H9 (cell line): ENCODE results near the gene EHBP1. TPM values are rescaled to one million over a fixed set of nuclear protein-coding genes. Genes with fewer than 3 reads are reported as not detected.
A peak's percentile ranks its signal among the peaks of the same experiment; 100 is the strongest.

Experiments used
- DNase-seq: peaks from one replicate; pipeline ENCODE4 v3.0.0-alpha.2; 2017
- H2AFZ ChIP-seq: one replicate; pipeline ENCODE4 v1.6.1; 2013; ENCODE audit warnings: mild to moderate bottlenecking, low read length, control low read depth, moderate library complexity
- H2AK5ac ChIP-seq: 2 replicates; pipeline ENCODE4 v1.6.1; 2013; ENCODE audit warnings: low read length, control low read depth, mixed read lengths; ENCODE audit not compliant: insufficient read length
- H2BK120ac ChIP-seq: one replicate; pipeline ENCODE4 v1.6.1; 2013; ENCODE audit warnings: low read depth, mild to moderate bottlenecking, low read length, control low read depth, inconsistent platforms; ENCODE audit not compliant: poor library complexity, severe bottlenecking
- H2BK12ac ChIP-seq: 2 replicates; pipeline ENCODE4 v1.6.1; 2013; ENCODE audit warnings: low read length, control low read depth, mixed read lengths, low read depth; ENCODE audit not compliant: insufficient read length
- H2BK15ac ChIP-seq: 2 replicates; pipeline ENCODE4 v1.6.1; 2013; ENCODE audit warnings: low read depth, low read length, control low read depth
- H2BK20ac ChIP-seq: one replicate; pipeline ENCODE4 v1.6.1; 2013; ENCODE audit warnings: low read depth, mild to moderate bottlenecking, low read length, control low read depth, inconsistent platforms; ENCODE audit not compliant: poor library complexity, severe bottlenecking
- H2BK5ac ChIP-seq: 2 replicates; pipeline ENCODE4 v1.6.1; 2013; ENCODE audit warnings: low read length, control low read depth, mixed read lengths; ENCODE audit not compliant: insufficient read length
- H3K14ac ChIP-seq: 2 replicates; pipeline ENCODE4 v1.6.1; 2013; ENCODE audit warnings: low read length, control low read depth; ENCODE audit not compliant: insufficient read depth
- H3K18ac ChIP-seq: 2 replicates; pipeline ENCODE4 v1.6.1; 2013; ENCODE audit warnings: low read depth, mild to moderate bottlenecking, mixed read lengths, low read length, control low read depth; ENCODE audit not compliant: insufficient read length
- H3K23ac ChIP-seq: 2 replicates; pipeline ENCODE4 v1.6.1; 2013; ENCODE audit warnings: low read length, control low read depth, mixed read lengths, low read depth; ENCODE audit not compliant: insufficient read length
- H3K23me2 ChIP-seq: 2 replicates; pipeline ENCODE4 v1.6.1; 2013; ENCODE audit warnings: low read depth, mild to moderate bottlenecking, mixed read lengths, low read length, control low read depth; ENCODE audit not compliant: insufficient read length, poor library complexity, severe bottlenecking
- H3K27ac ChIP-seq: 2 replicates; pipeline ENCODE4 v1.5.1; 2013; ENCODE audit warnings: low read length, control low read depth, mixed read lengths, low read depth; ENCODE audit not compliant: insufficient read length
- H3K27me3 ChIP-seq: 2 replicates; pipeline ENCODE4 v1.6.1; 2013; ENCODE audit warnings: low read length, control low read depth, inconsistent platforms; ENCODE audit not compliant: insufficient read depth
- H3K4ac ChIP-seq: 2 replicates; pipeline ENCODE4 v1.6.1; 2013; ENCODE audit warnings: low read depth, mild to moderate bottlenecking, control low read depth, inconsistent platforms, low read length, moderate library complexity
- H3K4me1 ChIP-seq: 2 replicates; pipeline ENCODE4 v1.6.1; 2013; ENCODE audit warnings: low read length, control low read depth, inconsistent platforms; ENCODE audit not compliant: insufficient read depth
- H3K4me2 ChIP-seq: 2 replicates; pipeline ENCODE4 v1.6.1; 2013; ENCODE audit warnings: low read length, control low read depth, mixed read lengths; ENCODE audit not compliant: insufficient read length, insufficient read depth
- H3K56ac ChIP-seq: 2 replicates; pipeline ENCODE4 v1.6.1; 2013; ENCODE audit warnings: low read depth, mild to moderate bottlenecking, mixed read lengths, low read length, control low read depth; ENCODE audit not compliant: insufficient read length
- H3K79me1 ChIP-seq: 2 replicates; pipeline ENCODE4 v1.6.1; 2013; ENCODE audit warnings: low read depth, mild to moderate bottlenecking, moderate library complexity, low read length, control low read depth, inconsistent platforms; ENCODE audit not compliant: insufficient read depth, poor library complexity, severe bottlenecking
- H3K79me2 ChIP-seq: 2 replicates; pipeline ENCODE4 v1.6.1; 2013; ENCODE audit warnings: low read length, control low read depth, inconsistent platforms; ENCODE audit not compliant: insufficient read depth
- H3K9ac ChIP-seq: 2 replicates; pipeline ENCODE4 v1.6.1; 2013; ENCODE audit warnings: low read length, control low read depth, mixed read lengths; ENCODE audit not compliant: insufficient read length; ENCODE audit errors: extremely low read depth
- H3K9me3 ChIP-seq: one replicate; pipeline ENCODE4 v1.6.1; 2013; ENCODE audit warnings: low read depth, low read length, inconsistent platforms; ENCODE audit not compliant: control insufficient read depth
- H3T11ph ChIP-seq: one replicate; pipeline ENCODE4 v1.6.1; 2013; ENCODE audit warnings: mild to moderate bottlenecking, low read length, control low read depth, inconsistent platforms
- H4K20me1 ChIP-seq: one replicate; pipeline ENCODE4 v1.6.1; 2013; ENCODE audit not compliant: control insufficient read depth, insufficient read length, insufficient read depth
- H4K5ac ChIP-seq: 2 replicates; pipeline ENCODE4 v1.6.1; 2013; ENCODE audit warnings: low read depth, mild to moderate bottlenecking, mixed read lengths, low read length, control low read depth; ENCODE audit not compliant: insufficient read length
- H4K8ac ChIP-seq: replicated peaks from 2 replicates; pipeline ENCODE4 v1.6.1; 2013; ENCODE audit warnings: low read length, control low read depth, mixed read lengths, low read depth; ENCODE audit not compliant: insufficient read length
- H4K91ac ChIP-seq: 2 replicates; pipeline ENCODE4 v1.6.1; 2013; ENCODE audit warnings: low read depth, mild to moderate bottlenecking, moderate library complexity, mixed read lengths, low read length, control low read depth; ENCODE audit not compliant: insufficient read length
- H3K27ac Mint-ChIP-seq, 3 experiments: 2 replicates in 2 of 3; 3 replicates in 1 of 3; pipeline ENCODE4 v1.8.0; 2020 to 2021; ENCODE audit warnings: mixed read lengths in 3 of 3, mild to moderate bottlenecking in 1 of 3, moderate library complexity in 1 of 3
- H3K27me3 Mint-ChIP-seq: 2 replicates; pipeline ENCODE4 v1.8.0; 2021; ENCODE audit warnings: low read depth, mild to moderate bottlenecking, moderate library complexity, mixed read lengths
- H3K36me3 Mint-ChIP-seq, 3 experiments: 2 replicates in 2 of 3; 3 replicates in 1 of 3; pipeline ENCODE4 v1.8.0; 2020 to 2021; ENCODE audit warnings: low read depth in 3 of 3, mixed read lengths in 3 of 3; ENCODE audit not compliant: insufficient read depth in 1 of 3
- H3K4me1 Mint-ChIP-seq, 2 experiments: 2 replicates each; pipeline ENCODE4 v1.8.0; 2020; ENCODE audit warnings: mixed read lengths in 2 of 2
- H3K4me3 Mint-ChIP-seq, 2 experiments: 2 replicates in 1 of 2; 3 replicates in 1 of 2; pipeline ENCODE4 v1.8.0; 2020 to 2021; ENCODE audit warnings: mild to moderate bottlenecking in 2 of 2, mixed read lengths in 2 of 2, moderate library complexity in 1 of 2
- H3K9me3 Mint-ChIP-seq, 2 experiments: 2 replicates in 1 of 2; 3 replicates in 1 of 2; pipeline ENCODE4 v1.8.0; 2020; ENCODE audit warnings: mild to moderate bottlenecking in 2 of 2, mixed read lengths in 2 of 2, moderate library complexity in 1 of 2
- WGBS: extraction: QIAGEN DNeasy Blood & Tissue Kit; methylation state at CpG from one replicate; pipeline ENCODE4 v1.1.7; 2013; ENCODE audit warnings: missing lambda C conversion rate, low lambda C conversion rate, mixed read lengths; ENCODE audit not compliant: insufficient read length; ENCODE audit errors: extremely low coverage; 5-methylcytosine and 5-hydroxymethylcytosine counted together
- total RNA-seq: library from RNA; stranded (reverse); gene quantifications from 2 replicates; pipeline ENCODE4 v1.2.1, GENCODE V29; 2021
- TF ChIP-seq, protein P1 (sequence below): fragments of 200-600 bp; sonication (generic); conservative IDR thresholded peaks from 3 replicates; pipeline ENCODE4 v1.8.0; 2021; ENCODE audit warnings: antibody characterized with exemption, mild to moderate bottlenecking

Gene EHBP1
- total RNA-seq, 1 experiment from 2014 or later = 35.6 TPM

DNA sequence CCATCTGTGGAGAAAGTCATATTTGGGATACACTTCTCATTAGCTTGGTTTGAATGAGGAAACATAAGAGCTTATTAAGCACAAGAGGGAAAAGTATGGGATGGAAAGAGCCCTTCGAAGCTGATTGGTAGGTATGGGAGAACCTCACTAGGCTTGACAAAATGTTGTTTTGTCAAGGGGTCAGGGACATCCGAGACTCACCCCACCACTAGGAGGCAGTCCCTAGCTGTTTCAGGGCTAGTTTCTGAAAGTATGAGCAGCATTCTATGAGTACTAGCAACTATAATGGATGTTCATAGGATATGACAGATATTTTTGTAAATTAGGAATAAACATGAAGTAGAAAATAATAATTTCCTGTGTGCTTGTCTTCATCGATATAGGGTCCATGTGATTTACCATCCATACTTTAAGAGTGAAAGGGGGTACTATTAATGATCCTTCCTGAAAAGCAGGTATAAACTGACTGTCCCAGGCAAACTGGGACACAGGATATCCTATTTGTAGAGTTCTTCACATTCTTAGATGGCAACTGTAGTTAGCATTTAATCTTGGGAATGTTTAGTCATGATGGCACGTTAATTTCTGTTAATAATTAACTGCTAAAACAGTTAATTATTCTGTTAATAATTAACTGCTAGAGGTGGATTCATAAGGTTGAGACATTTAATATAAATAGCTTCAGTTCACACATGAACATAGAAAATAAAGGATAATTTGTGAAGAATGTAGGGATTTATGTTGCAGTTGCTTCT lies 373.5 kb downstream of the EHBP1 start:
- H3K27me3 Mint-ChIP-seq = no peaks in the 10 kb centered on the region; the same call in 1 of the 2 replicates
- no peak overlapping the region for H2BK20ac ChIP-seq
- no peaks in the 10 kb centered on the region for H3K9me3 ChIP-seq
- H3K4ac ChIP-seq = no peak overlapping the region
- H3K4me3 Mint-ChIP-seq = no peak overlapping the region
- no peak overlapping the region for H3K23ac ChIP-seq
- H4K5ac ChIP-seq = no peak overlapping the region
- H3K27ac Mint-ChIP-seq = no peak overlapping the region
- peaks cover 4 to 8% of the 10 kb centered on the region in 2 experiments for H3K4me1 Mint-ChIP-seq
- no peaks in the 10 kb centered on the region for H3K79me2 ChIP-seq
- H3K23me2 ChIP-seq = no peaks in the 10 kb centered on the region
- H3K27me3 ChIP-seq = no peaks in the 10 kb centered on the region
- no peak overlapping the region for H2BK12ac ChIP-seq
- H3K9ac ChIP-seq = no peak overlapping the region
- no peaks in the 10 kb centered on the region for H3K79me1 ChIP-seq
- no peak overlapping the region for H3K4me2 ChIP-seq
- no CpG with 5 or more reads among the region's 4 CpGs for WGBS
- H4K8ac ChIP-seq = no peak overlapping the region
- H2BK5ac ChIP-seq = no peak overlapping the region
- no peaks in the 10 kb centered on the region for H3K9me3 Mint-ChIP-seq
- H3K56ac ChIP-seq = no peak overlapping the region
- H3K36me3 Mint-ChIP-seq = no peaks in the 10 kb centered on the region; a peak in 1 of 7 replicates
- no peaks in the 10 kb centered on the region for H3K4me1 ChIP-seq
- H2AFZ ChIP-seq = no peak overlapping the region
- no peak overlapping the region for H3K18ac ChIP-seq
- peak; percentile 61 for DNase-seq
- H3T11ph ChIP-seq = no peak overlapping the region
- H4K91ac ChIP-seq = no peak overlapping the region
- H2BK120ac ChIP-seq = no peak overlapping the region
- no peak overlapping the region for H3K27ac ChIP-seq
- TF ChIP-seq, protein P1, sequence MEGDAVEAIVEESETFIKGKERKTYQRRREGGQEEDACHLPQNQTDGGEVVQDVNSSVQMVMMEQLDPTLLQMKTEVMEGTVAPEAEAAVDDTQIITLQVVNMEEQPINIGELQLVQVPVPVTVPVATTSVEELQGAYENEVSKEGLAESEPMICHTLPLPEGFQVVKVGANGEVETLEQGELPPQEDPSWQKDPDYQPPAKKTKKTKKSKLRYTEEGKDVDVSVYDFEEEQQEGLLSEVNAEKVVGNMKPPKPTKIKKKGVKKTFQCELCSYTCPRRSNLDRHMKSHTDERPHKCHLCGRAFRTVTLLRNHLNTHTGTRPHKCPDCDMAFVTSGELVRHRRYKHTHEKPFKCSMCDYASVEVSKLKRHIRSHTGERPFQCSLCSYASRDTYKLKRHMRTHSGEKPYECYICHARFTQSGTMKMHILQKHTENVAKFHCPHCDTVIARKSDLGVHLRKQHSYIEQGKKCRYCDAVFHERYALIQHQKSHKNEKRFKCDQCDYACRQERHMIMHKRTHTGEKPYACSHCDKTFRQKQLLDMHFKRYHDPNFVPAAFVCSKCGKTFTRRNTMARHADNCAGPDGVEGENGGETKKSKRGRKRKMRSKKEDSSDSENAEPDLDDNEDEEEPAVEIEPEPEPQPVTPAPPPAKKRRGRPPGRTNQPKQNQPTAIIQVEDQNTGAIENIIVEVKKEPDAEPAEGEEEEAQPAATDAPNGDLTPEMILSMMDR = peak; percentile 87
- H3K14ac ChIP-seq = no peak overlapping the region
- no peaks in the 10 kb centered on the region for H4K20me1 ChIP-seq
- H2BK15ac ChIP-seq = no peak overlapping the region
- H2AK5ac ChIP-seq = no peak overlapping the region
